Naive thymus-derived CD4-positive, alpha-beta T cell (primary cell): Measurements from ENCODE around the gene HOXA13. TPM values are rescaled to one million over a fixed set of nuclear protein-coding genes. Genes with fewer than 3 reads are reported as not detected.

Experiments used
- ATAC-seq: fragments of 150-1000 bp; cut with Tn5 transposase; 2 replicates; pipeline ENCODE4 v1.10.0; 2021; ENCODE audit warnings: mild to moderate bottlenecking, moderate library complexity
- CTCF ChIA-PET: fragments of 350-600 bp; sonication (Branson Sonifier 250); formaldehyde crosslinking; loops from one replicate; lab custom pipeline; 2021; ENCODE audit warnings: antibody characterized with exemption; lab: Charles Lee
- POLR2A ChIA-PET: fragments of 350-600 bp; sonication (Branson Sonifier 250); formaldehyde crosslinking; loops from one replicate; lab custom pipeline; 2021; ENCODE audit warnings: antibody characterized with exemption, inconsistent platforms; lab: Charles Lee
- DNase-seq, 9 donors: peaks; one replicate each; pipeline versions ENCODE4 v3.0.0 to v3.0.0-alpha.2; 2020 to 2022; ENCODE audit warnings: mixed read lengths in 1 of 9
- H3K27ac ChIP-seq: one replicate; pipeline ENCODE4 v1.7.0; 2013; ENCODE audit warnings: mild to moderate bottlenecking, low read depth, low read length, moderate library complexity
- H3K27me3 ChIP-seq, 2 donors: one replicate each; pipeline ENCODE4 v1.7.0; 2013; ENCODE audit warnings: low read length in 2 of 2, mild to moderate bottlenecking in 2 of 2, moderate library complexity in 2 of 2; ENCODE audit not compliant: control insufficient read depth in 2 of 2, insufficient read depth in 2 of 2
- H3K36me3 ChIP-seq, 3 experiments: 1 replicate in 2 of 3; 2 replicates in 1 of 3; pipeline ENCODE4 v1.7.0; 2013; ENCODE audit warnings: low read length in 3 of 3, mild to moderate bottlenecking in 3 of 3, moderate library complexity in 1 of 3; ENCODE audit not compliant: insufficient read depth in 3 of 3, control insufficient read depth in 2 of 3
- H3K4me1 ChIP-seq, 2 donors: one replicate each; pipeline ENCODE4 v1.7.0; 2013; ENCODE audit warnings: low read length in 2 of 2, mild to moderate bottlenecking in 2 of 2, moderate library complexity in 1 of 2; ENCODE audit not compliant: control insufficient read depth in 2 of 2, insufficient read depth in 2 of 2
- H3K4me3 ChIP-seq: 2 replicates; pipeline ENCODE4 v1.7.0; 2013; ENCODE audit warnings: mild to moderate bottlenecking, low read length
- H3K9me3 ChIP-seq, 3 experiments: 1 replicate in 2 of 3; 2 replicates in 1 of 3; pipeline ENCODE4 v1.7.0; 2013; ENCODE audit warnings: low read length in 3 of 3; ENCODE audit not compliant: control insufficient read depth in 2 of 3
- H3K27ac Mint-ChIP-seq, 9 donors: one replicate each; pipeline ENCODE4 v1.8.0; 2020 to 2022; ENCODE audit warnings: mixed read lengths in 9 of 9, mild to moderate bottlenecking in 8 of 9, moderate library complexity in 5 of 9, inconsistent platforms in 2 of 9
- H3K27me3 Mint-ChIP-seq, 5 donors: one replicate each; pipeline ENCODE4 v1.8.0; 2021 to 2022; ENCODE audit warnings: mixed read lengths in 5 of 5, mild to moderate bottlenecking in 1 of 5
- H3K36me3 Mint-ChIP-seq, 5 donors: one replicate each; pipeline ENCODE4 v1.8.0; 2020 to 2022; ENCODE audit warnings: mixed read lengths in 5 of 5, mild to moderate bottlenecking in 3 of 5, inconsistent platforms in 1 of 5
- H3K4me1 Mint-ChIP-seq, 7 donors: one replicate each; pipeline ENCODE4 v1.8.0; 2020 to 2022; ENCODE audit warnings: mixed read lengths in 7 of 7, mild to moderate bottlenecking in 3 of 7, inconsistent platforms in 1 of 7
- H3K4me3 Mint-ChIP-seq, 10 donors: one replicate each; pipeline ENCODE4 v1.8.0; 2020 to 2022; ENCODE audit warnings: mild to moderate bottlenecking in 10 of 10, mixed read lengths in 10 of 10, moderate library complexity in 6 of 10, inconsistent platforms in 2 of 10
- H3K9me3 Mint-ChIP-seq, 11 donors: one replicate each; pipeline ENCODE4 v1.8.0; 2020 to 2022; ENCODE audit warnings: mixed read lengths in 11 of 11, mild to moderate bottlenecking in 4 of 11, inconsistent platforms in 1 of 11, moderate library complexity in 1 of 11
- intact Hi-C, 2 donors: fragments of 100-400 bp; cut with micrococcal nuclease; formaldehyde crosslinking; loops; one replicate each; pipeline ENCODE4 v1.15.1; 2023
- polyA plus RNA-seq, 2 donors: library from polyadenylated mRNA; unstranded; fragments of 300-500 nt; fragmentation: Illumina TruSeq; gene quantifications; one replicate each; pipeline ENCODE4 v1.2.3, GENCODE V29; 2021
- total RNA-seq, 6 experiments: library from RNA in 5 of 6; stranded (reverse) in 5 of 6; gene quantifications; 1 replicate in 5 of 6; 2 replicates in 1 of 6; pipeline ENCODE4 v1.2.3 and lab custom pipeline; 2021 to 2026

Gene HOXA13
- total and polyA plus RNA-seq, 7 experiments from 2014 or later, result not detected

DNA sequence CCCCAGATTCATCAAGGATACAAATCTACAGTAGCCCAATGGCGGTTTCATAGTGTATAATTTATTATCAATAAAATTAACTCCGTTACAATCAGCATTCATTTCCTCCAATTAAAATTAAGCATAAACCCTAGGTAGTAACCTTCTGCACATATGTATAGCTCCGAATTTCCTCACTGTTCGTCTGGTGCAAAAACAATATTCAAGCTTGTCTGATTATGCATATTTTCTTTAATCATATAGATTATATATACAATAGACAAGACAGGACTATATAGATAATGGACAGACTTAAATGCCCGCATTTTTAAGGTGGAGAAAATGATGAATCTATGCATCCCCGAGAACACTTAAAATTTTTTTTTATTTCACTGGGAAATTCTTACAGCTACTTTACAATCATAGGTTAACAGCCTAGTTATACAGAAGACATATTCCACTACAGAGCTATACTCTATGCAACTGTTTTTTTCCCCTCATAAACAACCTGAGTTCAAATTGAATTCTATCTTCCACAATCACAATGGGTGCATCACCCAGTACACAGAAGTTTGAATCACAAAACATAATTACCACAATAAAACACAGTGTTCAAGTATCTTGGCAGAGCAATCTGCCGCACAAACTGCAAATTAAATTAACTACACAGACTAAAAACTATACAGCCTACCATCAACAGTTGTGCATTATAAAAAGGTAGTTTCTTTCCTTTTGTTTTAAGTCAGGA is 37.2 kb downstream of the HOXA13 start:
- intact Hi-C loops, result loop anchor here (5.0 kb wide), 5 partner anchors 35 to 1210 kb away; partner anchors contain the start of genes EVX1 (in 1 of the 2) and SNX10 (in 1 of the 2)
- Histone ChIP-seq H3K4me1 (peaks cover 18 to 45% of the 10 kb centered on the region in 2 donors), H3K36me3 (no peaks in the 10 kb centered on the region), H3K27ac (no peak overlapping the region), H3K4me3 (no peak overlapping the region), H3K9me3 (no peaks in the 10 kb centered on the region), H3K27me3 (peaks cover 33 to 68% of the 10 kb centered on the region in 2 donors)
- H3K4me1 Mint-ChIP-seq, result peaks cover 20 to 59% (median 34%) of the 10 kb centered on the region in 7 donors
- ATAC-seq (no peak), DNase-seq (no peak)
- peaks cover 0 to 13% (median 0%) of the 10 kb centered on the region in 11 donors for H3K9me3 Mint-ChIP-seq
- no peak overlapping the region for H3K4me3 Mint-ChIP-seq
- no peak overlapping the region for H3K27ac Mint-ChIP-seq
- CTCF ChIA-PET, result interaction anchor here (0.6 to 3.4 kb wide), 9 partner anchors 10 to 1269 kb away, joined by 3 to 42 read pairs (median 5); partner anchors contain the start of gene HOXA3
- peaks cover 69 to 90% (median 72%) of the 10 kb centered on the region in 5 donors for H3K27me3 Mint-ChIP-seq
- peaks cover 0 to 5% (median 0%) of the 10 kb centered on the region in 5 donors for H3K36me3 Mint-ChIP-seq
- POLR2A ChIA-PET, result no interaction called here

GRCh38 chr7:27161721-27162560 is 38.0 kb downstream of the HOXA13 start:
- H3K4me3 Mint-ChIP-seq, result peak overlapping the region in 2 of 10 donors; percentile 48 to 58

GRCh38 chr7:27161214-27161720 is 38.6 kb downstream of the HOXA13 start:
- H3K9me3 Mint-ChIP-seq, result peaks cover 0 to 16% (median 0%) of the 10 kb centered on the region in 11 donors
- H3K4me1 Mint-ChIP-seq, result peaks cover 13 to 51% (median 35%) of the 10 kb centered on the region in 7 donors
- no peak for DNase-seq
- Histone ChIP-seq H3K4me1 (peaks cover 21 to 38% of the 10 kb centered on the region in 2 donors), H3K27me3 (peaks cover 23 to 61% of the 10 kb centered on the region in 2 donors), H3K36me3 (no peaks in the 10 kb centered on the region), H3K9me3 (no peaks in the 10 kb centered on the region), H3K4me3 (peak overlapping the region; percentile 81), H3K27ac (no peak overlapping the region)
- no peak overlapping the region for H3K27ac Mint-ChIP-seq
- POLR2A ChIA-PET, result interaction anchor here (1.0 to 1.1 kb wide), 5 partner anchors 17 to 1267 kb away, joined by 3 to 6 read pairs (median 3); no protein-coding TSS in a partner anchor
- peak; percentile 46 for ATAC-seq
- H3K36me3 Mint-ChIP-seq, result peaks cover 0 to 5% (median 0%) of the 10 kb centered on the region in 5 donors
- intact Hi-C loops, result loop anchor here (1.0 to 5.0 kb wide), 16 partner anchors 11 to 1300 kb away; partner anchors contain the start of genes EVX1 (in 1 of the 2) and SNX10 (in 1 of the 2)
- CTCF ChIA-PET, result interaction anchor here (0.5 to 3.4 kb wide), 17 partner anchors 12 to 1268 kb away, joined by 3 to 42 read pairs (median 4); no protein-coding TSS in a partner anchor
- H3K4me3 Mint-ChIP-seq, result peak overlapping the region; percentile 71 to 84 (median 78)
- peaks cover 65 to 88% (median 75%) of the 10 kb centered on the region in 5 donors for H3K27me3 Mint-ChIP-seq

More at GRCh38 chr7:27161721-27162560, 38.0 kb downstream of the HOXA13 start:
- no peak for ATAC-seq
- peaks cover 0 to 15% (median 0%) of the 10 kb centered on the region in 11 donors for H3K9me3 Mint-ChIP-seq
- intact Hi-C loops, result loop anchor here (1.0 to 5.0 kb wide), 16 partner anchors 11 to 1301 kb away; partner anchors contain the start of genes EVX1 (in 1 of the 2) and SNX10 (in 1 of the 2)
- Histone ChIP-seq H3K4me1 (peaks cover 18 to 43% of the 10 kb centered on the region in 2 donors), H3K9me3 (no peaks in the 10 kb centered on the region), H3K4me3 (no peak overlapping the region), H3K27ac (no peak overlapping the region), H3K36me3 (no peaks in the 10 kb centered on the region), H3K27me3 (peaks cover 26 to 66% of the 10 kb centered on the region in 2 donors)
- H3K36me3 Mint-ChIP-seq, result peaks cover 0 to 5% (median 0%) of the 10 kb centered on the region in 5 donors
- no peak overlapping the region for H3K27ac Mint-ChIP-seq
- H3K27me3 Mint-ChIP-seq, result peaks cover 69 to 90% (median 72%) of the 10 kb centered on the region in 5 donors
- DNase-seq, result no peak
- peaks cover 13 to 53% (median 33%) of the 10 kb centered on the region in 7 donors for H3K4me1 Mint-ChIP-seq
- CTCF ChIA-PET, result interaction anchor here (0.9 to 3.4 kb wide), 9 partner anchors 12 to 1269 kb away, joined by 3 to 42 read pairs (median 5); no protein-coding TSS in a partner anchor
- POLR2A ChIA-PET, result interaction anchor here (1.1 kb wide), 1 partner anchor 479 kb away, joined by 6 read pairs; no protein-coding TSS in a partner anchor

GRCh38 chr7:27160546-27161213 is 39.2 kb downstream of the HOXA13 start:
- intact Hi-C loops, result loop anchor here (1.0 to 5.0 kb wide), 16 partner anchors 10 to 1300 kb away; partner anchors contain the start of genes EVX1 (in 1 of the 2) and SNX10 (in 1 of the 2)
- CTCF ChIA-PET, result interaction anchor here (0.5 to 3.4 kb wide), 17 partner anchors 11 to 1268 kb away, joined by 3 to 42 read pairs (median 4); no protein-coding TSS in a partner anchor
- H3K27ac Mint-ChIP-seq, result peak overlapping the region in 1 of 9 donors; percentile 33
- peak; percentile 69 to 89 (median 84) for DNase-seq
- peaks cover 0 to 3% (median 0%) of the 10 kb centered on the region in 5 donors for H3K36me3 Mint-ChIP-seq
- H3K9me3 Mint-ChIP-seq, result peaks cover 0 to 13% (median 0%) of the 10 kb centered on the region in 11 donors
- peak overlapping the region; percentile 71 to 88 (median 80) for H3K4me3 Mint-ChIP-seq
- peaks cover 24 to 38% of the 10 kb centered on the region in 2 donors for H3K4me1 ChIP-seq
- no peaks in the 10 kb centered on the region for H3K9me3 ChIP-seq
- H3K4me1 Mint-ChIP-seq, result peaks cover 15 to 52% (median 34%) of the 10 kb centered on the region in 7 donors
- no peak overlapping the region for H3K27ac ChIP-seq
- H3K4me3 ChIP-seq, result peak overlapping the region; percentile 81
- peak; percentile 91 for ATAC-seq
- peaks cover 27 to 61% of the 10 kb centered on the region in 2 donors for H3K27me3 ChIP-seq
- H3K27me3 Mint-ChIP-seq, result peaks cover 62 to 89% (median 77%) of the 10 kb centered on the region in 5 donors
- POLR2A ChIA-PET, result interaction anchor here (0.6 to 1.1 kb wide), 6 partner anchors 18 to 1267 kb away, joined by 3 to 6 read pairs (median 3); no protein-coding TSS in a partner anchor
- H3K36me3 ChIP-seq, result no peaks in the 10 kb centered on the region

DNA sequence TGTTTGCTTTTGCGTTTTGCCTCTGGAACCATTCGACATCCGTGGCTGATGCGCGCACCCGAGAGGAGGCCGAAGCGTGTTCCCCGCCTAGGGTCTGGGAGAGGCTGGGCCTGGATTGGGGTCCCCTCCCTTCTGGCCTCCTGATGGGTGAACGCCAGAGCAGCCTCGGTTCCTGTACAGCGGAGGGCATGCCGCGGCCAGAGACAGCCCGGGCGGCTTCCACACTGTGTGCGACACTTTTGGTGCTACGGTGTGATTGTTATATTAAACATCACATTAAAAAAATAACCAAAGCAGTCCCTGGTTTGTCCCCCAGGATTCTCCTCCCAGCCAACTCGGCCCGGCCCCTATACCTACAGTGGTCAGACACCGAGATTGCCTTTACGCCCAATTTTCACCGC is 39.7 kb downstream of the HOXA13 start:
- peaks cover 17 to 54% (median 35%) of the 10 kb centered on the region in 7 donors for H3K4me1 Mint-ChIP-seq
- ChIA-PET CTCF (interaction anchor here (0.8 to 3.4 kb wide), 5 partner anchors 10 to 790 kb away, joined by 3 to 42 read pairs (median 6); no protein-coding TSS in a partner anchor), POLR2A (interaction anchor here (0.6 to 1.0 kb wide), 2 partner anchors 26 to 478 kb away, joined by 3 read pairs; no protein-coding TSS in a partner anchor)
- Histone ChIP-seq H3K36me3 (no peaks in the 10 kb centered on the region), H3K27ac (no peak overlapping the region), H3K4me3 (peak overlapping the region; percentile 81), H3K4me1 (peaks cover 25 to 39% of the 10 kb centered on the region in 2 donors), H3K27me3 (peaks cover 28 to 61% of the 10 kb centered on the region in 2 donors), H3K9me3 (no peaks in the 10 kb centered on the region)
- H3K27me3 Mint-ChIP-seq, result peaks cover 64 to 89% (median 79%) of the 10 kb centered on the region in 5 donors
- intact Hi-C loops, result loop anchor here (2.0 to 5.0 kb wide), 8 partner anchors 37 to 1299 kb away; partner anchors contain the start of genes EVX1 (in 1 of the 2) and SNX10 (in 1 of the 2)
- peak overlapping the region; percentile 25 to 88 (median 72) for H3K4me3 Mint-ChIP-seq
- no peaks in the 10 kb centered on the region for H3K36me3 Mint-ChIP-seq
- DNase-seq (peak in 1 of 9 donors; percentile 51), ATAC-seq (peak; percentile 14)
- H3K27ac Mint-ChIP-seq, result peak overlapping the region in 3 of 9 donors; percentile 9 to 33 (median 11)
- peaks cover 0 to 11% (median 0%) of the 10 kb centered on the region in 11 donors for H3K9me3 Mint-ChIP-seq
